Smooth muscle cell of the coronary artery (primary cell): Measurements from ENCODE around the gene EPB41L3. TPM values are rescaled to one million over a fixed set of nuclear protein-coding genes. Genes with fewer than 3 reads are reported as not detected.

Experiments used
- total RNA-seq: library from RNA; depleted of rRNA; stranded (reverse); fragments of >200 nt; gene quantifications from 2 replicates; pipeline ENCODE4 v1.2.3, GENCODE V29; 2014; ENCODE audit warnings: low replicate concordance

Gene EPB41L3
- 0.68 and 157 TPM in 2 replicates for total RNA-seq

GRCh38 chr18:5543773-5544389 is at the start of gene EPB41L3:
EPB41L3 (minus strand) TSS chr18:5543997; CDS start chr18:5489183, 54,814 bp downstream.

Other genes with a start within 250 kb of the EPB41L3 start
- gene ZBTB14, start 248.3 kb downstream of the EPB41L3 start, total RNA-seq, result 7.7 and 9.5 TPM in 2 replicates